ENCODE data around the gene SLC6A19. TPM values are rescaled to one million over a fixed set of nuclear protein-coding genes. Genes with fewer than 3 reads are reported as not detected.

SLC6A19 gene
- total RNA-seq, 1 donor from 2014 or later = not detected

DNA sequence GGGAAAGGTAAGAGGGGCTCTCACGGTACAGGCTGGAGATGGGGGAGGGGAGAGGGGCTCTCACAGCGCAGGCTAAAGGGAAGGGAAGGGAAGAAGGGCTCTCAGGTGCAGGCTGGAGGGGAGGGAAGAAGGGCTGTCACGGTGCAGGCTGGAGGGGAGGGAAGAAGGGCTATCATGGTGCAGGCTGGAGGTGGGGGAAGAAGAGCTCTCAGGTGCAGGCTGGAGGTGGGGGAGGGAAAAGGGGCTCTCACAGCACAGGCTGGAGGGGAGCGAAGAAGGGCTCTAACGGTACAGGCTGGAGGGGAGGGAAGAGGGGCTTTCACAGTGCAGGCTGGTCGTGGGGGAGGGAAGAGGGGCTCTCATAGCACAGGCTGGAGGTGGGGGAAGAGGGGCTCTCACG lies 28.4 kb downstream of the SLC6A19 start:
- H3K27me3 ChIP-seq = no peaks in the 10 kb centered on the region
- TF ChIP-seq, protein P1, sequence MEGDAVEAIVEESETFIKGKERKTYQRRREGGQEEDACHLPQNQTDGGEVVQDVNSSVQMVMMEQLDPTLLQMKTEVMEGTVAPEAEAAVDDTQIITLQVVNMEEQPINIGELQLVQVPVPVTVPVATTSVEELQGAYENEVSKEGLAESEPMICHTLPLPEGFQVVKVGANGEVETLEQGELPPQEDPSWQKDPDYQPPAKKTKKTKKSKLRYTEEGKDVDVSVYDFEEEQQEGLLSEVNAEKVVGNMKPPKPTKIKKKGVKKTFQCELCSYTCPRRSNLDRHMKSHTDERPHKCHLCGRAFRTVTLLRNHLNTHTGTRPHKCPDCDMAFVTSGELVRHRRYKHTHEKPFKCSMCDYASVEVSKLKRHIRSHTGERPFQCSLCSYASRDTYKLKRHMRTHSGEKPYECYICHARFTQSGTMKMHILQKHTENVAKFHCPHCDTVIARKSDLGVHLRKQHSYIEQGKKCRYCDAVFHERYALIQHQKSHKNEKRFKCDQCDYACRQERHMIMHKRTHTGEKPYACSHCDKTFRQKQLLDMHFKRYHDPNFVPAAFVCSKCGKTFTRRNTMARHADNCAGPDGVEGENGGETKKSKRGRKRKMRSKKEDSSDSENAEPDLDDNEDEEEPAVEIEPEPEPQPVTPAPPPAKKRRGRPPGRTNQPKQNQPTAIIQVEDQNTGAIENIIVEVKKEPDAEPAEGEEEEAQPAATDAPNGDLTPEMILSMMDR (IDR thresholded peaks at IDR 0.05) = no peak
- H3K4me3 ChIP-seq = no peak overlapping the region
- H3K9me3 ChIP-seq = no peaks in the 10 kb centered on the region
- no peaks in the 10 kb centered on the region for H3K36me3 ChIP-seq
- no peaks in the 10 kb centered on the region for H3K4me1 ChIP-seq
- no peak for DNase-seq (ENCODE audit: low spot score in 2 of 2)
- H3K27ac ChIP-seq = no peak overlapping the region
- intact Hi-C loops (cut with DNase I) = no loop called here

DNA sequence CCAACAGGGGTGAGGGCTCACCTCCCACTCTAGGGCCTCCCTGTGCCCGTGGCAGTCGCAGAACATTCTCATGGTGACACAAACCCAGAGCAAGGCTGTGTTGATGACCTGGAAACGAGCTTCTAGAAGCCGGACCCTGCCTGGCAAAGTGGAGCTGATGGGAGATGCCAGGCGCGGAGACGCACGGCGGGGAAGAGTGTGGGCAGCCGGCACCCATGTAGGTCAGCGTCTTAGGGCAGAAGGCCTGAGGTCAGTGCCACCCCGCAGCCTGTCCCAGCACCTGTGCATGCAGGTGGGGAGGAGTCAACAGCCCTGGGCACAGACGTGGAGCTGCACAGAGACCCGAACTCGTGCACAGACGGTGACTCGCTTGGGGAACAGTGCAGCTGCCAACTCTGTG lies 29.2 kb downstream of the SLC6A19 start:
- H3K27ac ChIP-seq = no peak overlapping the region
- TF ChIP-seq, protein P1 (IDR thresholded peaks at IDR 0.05) = no peak
- no peaks in the 10 kb centered on the region for H3K36me3 ChIP-seq
- no peak for DNase-seq (ENCODE audit: low spot score in 2 of 2)
- no peak overlapping the region for H3K4me3 ChIP-seq
- H3K9me3 ChIP-seq = peaks cover 0 to 4% of the 10 kb centered on the region in 2 donors
- intact Hi-C loops (cut with DNase I) = no loop called here
- H3K27me3 ChIP-seq = no peaks in the 10 kb centered on the region
- no peaks in the 10 kb centered on the region for H3K4me1 ChIP-seq

DNA sequence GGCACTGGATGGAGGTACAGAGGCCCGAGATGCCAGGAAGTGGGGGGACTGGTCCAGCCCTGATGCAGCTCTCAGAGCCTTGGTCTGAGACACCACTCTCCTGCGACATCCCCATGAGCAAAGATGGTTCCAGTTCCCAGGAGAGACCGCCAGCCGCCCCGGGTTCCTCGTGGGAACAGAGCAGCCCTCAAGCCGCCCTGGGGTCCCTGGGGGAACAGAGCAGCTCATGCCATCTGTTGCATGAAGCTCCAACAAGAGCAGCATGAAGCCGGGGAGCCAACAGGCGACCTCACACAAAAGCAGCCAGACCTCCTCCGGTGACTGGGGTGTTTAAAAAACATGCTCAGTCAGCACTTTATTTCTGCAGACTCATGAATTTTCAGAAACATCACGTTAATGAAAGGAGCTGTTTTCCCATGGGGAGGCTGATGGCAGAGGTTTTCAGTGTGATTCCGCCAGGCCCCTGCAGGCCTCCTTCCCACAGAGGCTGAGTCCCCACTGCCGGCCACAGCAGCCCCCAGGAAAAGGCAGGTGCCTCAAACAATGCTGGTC lies 30.0 kb downstream of the SLC6A19 start:
- TF ChIP-seq, protein P1 (IDR thresholded peaks at IDR 0.05) = no peak
- DNase-seq (ENCODE audit: low spot score in 2 of 2) = no peak

DNA sequence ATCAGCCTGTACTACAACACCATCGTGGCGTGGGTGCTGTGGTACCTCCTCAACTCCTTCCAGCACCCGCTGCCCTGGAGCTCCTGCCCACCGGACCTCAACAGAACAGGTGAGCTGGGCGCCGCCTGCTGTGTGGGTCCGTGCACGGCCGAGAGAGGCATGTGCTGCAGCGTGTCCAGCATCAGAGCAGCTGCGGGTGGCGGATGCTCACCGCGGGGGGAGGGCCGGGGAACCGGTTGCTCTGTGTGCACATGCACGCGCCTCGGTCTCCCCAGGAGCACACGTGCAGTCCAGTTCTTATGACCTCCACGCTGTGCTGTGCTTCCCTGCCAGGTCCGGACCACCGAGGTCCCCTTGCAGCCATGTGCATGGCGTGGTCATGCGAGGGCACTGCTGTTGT lies 31.4 kb downstream of the SLC6A19 start:
- Histone ChIP-seq H3K36me3 (no peaks in the 10 kb centered on the region), H3K27ac (no peak overlapping the region), H3K4me3 (no peak overlapping the region), H3K27me3 (no peaks in the 10 kb centered on the region), H3K4me1 (no peaks in the 10 kb centered on the region), H3K9me3 (peaks cover 0 to 9% of the 10 kb centered on the region in 2 donors)
- DNase-seq (ENCODE audit: low spot score in 2 of 2) = no peak
- intact Hi-C loops (cut with DNase I) = no loop called here
- TF ChIP-seq, protein P1 (IDR thresholded peaks at IDR 0.05) = no peak

More for the DNA sequence above, 30.0 kb downstream of the SLC6A19 start:
- intact Hi-C loops (cut with DNase I) = no loop called here
- Histone ChIP-seq H3K4me1 (no peaks in the 10 kb centered on the region), H3K36me3 (no peaks in the 10 kb centered on the region), H3K27me3 (no peaks in the 10 kb centered on the region), H3K27ac (no peak overlapping the region), H3K4me3 (no peak overlapping the region), H3K9me3 (peaks cover 0 to 9% of the 10 kb centered on the region in 2 donors)

DNA sequence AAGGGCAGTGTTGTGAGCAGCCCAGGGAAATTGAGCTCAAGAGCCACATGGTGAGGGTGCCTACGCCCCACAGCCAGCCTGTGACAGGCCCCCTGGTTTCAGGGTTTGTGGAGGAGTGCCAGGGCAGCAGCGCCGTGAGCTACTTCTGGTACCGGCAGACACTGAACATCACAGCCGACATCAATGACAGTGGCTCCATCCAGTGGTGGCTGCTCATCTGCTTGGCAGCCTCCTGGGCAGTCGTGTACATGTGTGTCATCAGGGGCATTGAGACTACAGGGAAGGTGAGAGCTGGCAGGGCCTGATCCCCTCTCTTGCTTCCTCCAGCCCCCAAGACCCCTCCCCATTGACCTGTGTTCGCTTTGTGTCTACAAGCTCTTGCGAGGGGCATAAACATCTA lies 34.0 kb downstream of the SLC6A19 start:
- Histone ChIP-seq H3K9me3 (peaks cover 0 to 9% of the 10 kb centered on the region in 2 donors), H3K4me1 (no peaks in the 10 kb centered on the region), H3K27ac (no peak overlapping the region), H3K27me3 (no peaks in the 10 kb centered on the region), H3K36me3 (no peaks in the 10 kb centered on the region), H3K4me3 (no peak overlapping the region)
- TF ChIP-seq, protein P1 (IDR thresholded peaks at IDR 0.05) = no peak
- intact Hi-C loops (cut with DNase I) = no loop called here
- DNase-seq (ENCODE audit: low spot score in 2 of 2) = no peak

DNA sequence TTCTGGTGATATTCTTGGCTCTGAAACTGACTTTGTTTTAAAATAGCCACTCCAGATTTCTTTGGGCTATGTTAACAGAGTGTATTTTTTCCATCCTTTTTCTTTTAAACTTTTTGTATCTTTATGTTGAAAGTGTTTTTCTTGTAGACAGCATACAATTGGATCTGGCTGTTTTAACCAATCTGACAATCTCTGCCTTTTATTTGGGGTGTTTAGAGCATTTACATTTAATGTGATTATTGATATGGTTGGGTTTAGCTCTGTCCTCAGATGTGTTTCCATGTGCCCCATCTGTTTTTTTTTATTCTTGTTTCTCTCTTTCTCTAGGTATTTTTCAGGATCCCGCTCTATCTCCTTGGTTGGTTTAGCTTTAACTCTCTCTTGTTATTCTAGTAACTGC lies 34.4 kb downstream of the SLC6A19 start:
- intact Hi-C loops (cut with DNase I) = no loop called here
- no peaks in the 10 kb centered on the region for H3K36me3 ChIP-seq
- H3K4me3 ChIP-seq = no peak overlapping the region
- H3K27ac ChIP-seq = no peak overlapping the region
- no peaks in the 10 kb centered on the region for H3K27me3 ChIP-seq
- TF ChIP-seq, protein P1 (IDR thresholded peaks at IDR 0.05) = no peak
- DNase-seq (ENCODE audit: low spot score in 2 of 2) = no peak
- H3K9me3 ChIP-seq = peaks cover 0 to 9% of the 10 kb centered on the region in 2 donors
- H3K4me1 ChIP-seq = no peaks in the 10 kb centered on the region

Measured in ascending aorta (tissue), 2 donors.